Uterus (tissue), 4 donors: ENCODE results near the gene STAB1. TPM values are rescaled to one million over a fixed set of nuclear protein-coding genes. Genes with fewer than 3 reads are reported as not detected.

Source experiments
- DNase-seq, 2 donors: peaks; one replicate each; pipeline ENCODE4 v3.0.0-alpha.2; 2019 to 2020
- H3K27ac ChIP-seq, 2 donors: fragments of 200-600 bp; sonication (generic); 1 replicate in 1 of 2; 2 replicates in 1 of 2; pipeline ENCODE4 v1.5.1; 2016 to 2018
- H3K27me3 ChIP-seq, 2 donors: fragments of 200-600 bp; sonication (generic); one replicate each; pipeline ENCODE4 v1.5.1; 2018 to 2019; ENCODE audit warnings: control low read depth in 1 of 2
- H3K36me3 ChIP-seq, 2 donors: fragments of 200-600 bp; sonication (generic); one replicate each; pipeline ENCODE4 v1.5.1; 2019; ENCODE audit warnings: control low read depth in 1 of 2
- H3K4me1 ChIP-seq, 2 donors: fragments of 200-600 bp; sonication (generic); one replicate each; pipeline ENCODE4 v1.5.1; 2018 to 2019; ENCODE audit warnings: control low read depth in 1 of 2
- H3K4me3 ChIP-seq, 2 donors: fragments of 200-600 bp; sonication (generic); 1 replicate in 1 of 2; 2 replicates in 1 of 2; pipeline ENCODE4 v1.5.1; 2018 to 2019; ENCODE audit warnings: mild to moderate bottlenecking in 1 of 2
- H3K9me3 ChIP-seq, 2 donors: fragments of 200-600 bp; sonication (generic); one replicate each; pipeline ENCODE4 v1.5.1; 2019; ENCODE audit warnings: control low read depth in 1 of 2
- POLR2A ChIP-seq, 2 donors: fragments of 450-650 bp; IDR thresholded peaks; one replicate each; pipeline ENCODE4 v1.6.1; 2016; ENCODE audit warnings: antibody characterized with exemption in 2 of 2, mild to moderate bottlenecking in 1 of 2, moderate library complexity in 1 of 2
- intact Hi-C: fragments of 100-400 bp; cut with DNase I; formaldehyde crosslinking; loops from one replicate; pipeline ENCODE4 v1.15.1; 2023; ENCODE audit warnings: low total_unique reads
- total RNA-seq, 4 donors: library from RNA; depleted of rRNA in 3 of 4; stranded (reverse); fragments of >200 nt in 3 of 4; gene quantifications; one replicate each; pipeline versions ENCODE4 v1.1.0 to v1.2.4, GENCODE V29; 2014 to 2023
- TF ChIP-seq, protein P1 (sequence below), 4 experiments: fragments of 200-600 bp in 2 of 4; fragments of 450-650 bp in 2 of 4; sonication (generic) in 2 of 4; IDR thresholded peaks; one replicate each; pipeline ENCODE4 v1.5.1; 2016 to 2019; ENCODE audit warnings: antibody characterized with exemption in 4 of 4, mild to moderate bottlenecking in 2 of 4, moderate library complexity in 1 of 4
- donor health status: DM: yes; HTN: yes; CAD: no.

STAB1 gene
- total RNA-seq, 4 donors from 2014 or later: 55.3 to 216 (median 78.2) TPM

DNA sequence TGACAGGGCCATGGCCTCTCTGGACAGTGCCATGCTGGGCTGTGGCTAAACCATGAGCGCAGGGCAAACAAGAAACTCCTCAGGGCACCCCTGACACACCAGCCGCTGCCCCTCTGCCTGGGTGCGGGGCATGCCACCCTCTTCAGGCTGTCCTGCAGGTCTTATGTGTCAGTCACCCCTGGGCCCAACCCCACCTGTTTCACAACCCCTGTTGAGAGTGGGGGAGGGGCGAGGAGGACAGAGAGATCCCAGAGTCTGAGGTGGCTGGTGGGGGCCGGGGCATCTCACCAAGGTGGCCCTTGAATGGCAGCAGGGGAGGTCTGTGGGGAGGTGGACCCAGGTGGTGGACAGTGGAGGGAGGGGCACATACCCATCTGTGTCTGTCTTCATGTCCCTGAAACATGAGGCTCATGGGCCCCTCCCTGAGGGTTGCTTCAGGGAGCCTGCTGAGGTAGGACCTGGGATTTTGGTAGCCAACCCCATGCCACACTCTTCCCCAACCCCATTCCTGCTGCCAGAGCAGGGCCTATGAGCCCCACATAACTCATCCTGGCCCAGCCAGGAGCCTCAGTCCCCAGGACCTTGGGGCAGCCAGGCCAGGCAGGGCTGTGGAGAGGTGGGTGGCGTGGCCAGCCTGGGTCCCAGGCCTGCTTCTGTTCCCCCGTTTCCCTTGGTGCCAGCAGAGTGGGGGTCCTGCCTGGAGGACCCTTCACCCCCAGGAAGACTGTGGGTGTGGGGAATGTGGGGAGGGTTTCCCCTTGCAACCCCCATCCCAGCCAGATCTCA lies 1.7 kb upstream of the STAB1 start:
- Histone ChIP-seq H3K4me1 (no peaks in the 10 kb centered on the region), H3K27me3 (no peaks in the 10 kb centered on the region), H3K27ac (no peak overlapping the region), H3K36me3 (no peaks in the 10 kb centered on the region), H3K4me3 (no peak overlapping the region), H3K9me3 (no peaks in the 10 kb centered on the region)
- intact Hi-C loops: no loop called here
- peak in 1 of 2 donors; percentile 45 for DNase-seq
- no peak for TF ChIP-seq POLR2A (IDR thresholded peaks at IDR 0.05)
- TF ChIP-seq, protein P1, sequence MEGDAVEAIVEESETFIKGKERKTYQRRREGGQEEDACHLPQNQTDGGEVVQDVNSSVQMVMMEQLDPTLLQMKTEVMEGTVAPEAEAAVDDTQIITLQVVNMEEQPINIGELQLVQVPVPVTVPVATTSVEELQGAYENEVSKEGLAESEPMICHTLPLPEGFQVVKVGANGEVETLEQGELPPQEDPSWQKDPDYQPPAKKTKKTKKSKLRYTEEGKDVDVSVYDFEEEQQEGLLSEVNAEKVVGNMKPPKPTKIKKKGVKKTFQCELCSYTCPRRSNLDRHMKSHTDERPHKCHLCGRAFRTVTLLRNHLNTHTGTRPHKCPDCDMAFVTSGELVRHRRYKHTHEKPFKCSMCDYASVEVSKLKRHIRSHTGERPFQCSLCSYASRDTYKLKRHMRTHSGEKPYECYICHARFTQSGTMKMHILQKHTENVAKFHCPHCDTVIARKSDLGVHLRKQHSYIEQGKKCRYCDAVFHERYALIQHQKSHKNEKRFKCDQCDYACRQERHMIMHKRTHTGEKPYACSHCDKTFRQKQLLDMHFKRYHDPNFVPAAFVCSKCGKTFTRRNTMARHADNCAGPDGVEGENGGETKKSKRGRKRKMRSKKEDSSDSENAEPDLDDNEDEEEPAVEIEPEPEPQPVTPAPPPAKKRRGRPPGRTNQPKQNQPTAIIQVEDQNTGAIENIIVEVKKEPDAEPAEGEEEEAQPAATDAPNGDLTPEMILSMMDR (IDR thresholded peaks at IDR 0.05): no peak

DNA sequence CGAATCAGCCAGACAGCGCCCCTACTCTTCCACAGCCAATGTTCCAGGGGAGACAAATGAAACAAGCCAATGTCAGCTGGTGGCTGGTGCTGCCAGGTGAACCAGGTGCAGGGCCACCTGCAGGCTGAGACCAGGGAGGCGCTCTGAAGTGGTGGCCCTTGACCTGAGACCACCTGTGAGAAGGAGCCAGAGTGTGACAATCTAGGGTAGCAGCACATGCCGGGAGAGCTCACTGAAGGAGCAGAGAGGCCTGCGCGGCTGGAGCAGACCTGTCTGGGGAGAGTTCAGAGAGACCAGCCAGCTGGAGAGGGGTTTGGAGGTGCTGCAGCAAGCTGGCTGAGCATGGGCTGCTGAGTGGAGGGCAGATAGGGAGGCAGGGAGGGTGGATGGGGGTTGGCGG lies 693 bp upstream of the STAB1 start:
- H3K4me1 ChIP-seq: no peaks in the 10 kb centered on the region
- H3K36me3 ChIP-seq: no peaks in the 10 kb centered on the region
- H3K9me3 ChIP-seq: no peaks in the 10 kb centered on the region
- peak overlapping the region in 1 of 2 donors; percentile 61 for H3K27ac ChIP-seq
- intact Hi-C loops: no loop called here
- no peaks in the 10 kb centered on the region for H3K27me3 ChIP-seq
- TF ChIP-seq, protein P1 (IDR thresholded peaks at IDR 0.05): no peak
- TF ChIP-seq POLR2A (IDR thresholded peaks at IDR 0.05): no peak
- no peak overlapping the region for H3K4me3 ChIP-seq
- no peak for DNase-seq

DNA sequence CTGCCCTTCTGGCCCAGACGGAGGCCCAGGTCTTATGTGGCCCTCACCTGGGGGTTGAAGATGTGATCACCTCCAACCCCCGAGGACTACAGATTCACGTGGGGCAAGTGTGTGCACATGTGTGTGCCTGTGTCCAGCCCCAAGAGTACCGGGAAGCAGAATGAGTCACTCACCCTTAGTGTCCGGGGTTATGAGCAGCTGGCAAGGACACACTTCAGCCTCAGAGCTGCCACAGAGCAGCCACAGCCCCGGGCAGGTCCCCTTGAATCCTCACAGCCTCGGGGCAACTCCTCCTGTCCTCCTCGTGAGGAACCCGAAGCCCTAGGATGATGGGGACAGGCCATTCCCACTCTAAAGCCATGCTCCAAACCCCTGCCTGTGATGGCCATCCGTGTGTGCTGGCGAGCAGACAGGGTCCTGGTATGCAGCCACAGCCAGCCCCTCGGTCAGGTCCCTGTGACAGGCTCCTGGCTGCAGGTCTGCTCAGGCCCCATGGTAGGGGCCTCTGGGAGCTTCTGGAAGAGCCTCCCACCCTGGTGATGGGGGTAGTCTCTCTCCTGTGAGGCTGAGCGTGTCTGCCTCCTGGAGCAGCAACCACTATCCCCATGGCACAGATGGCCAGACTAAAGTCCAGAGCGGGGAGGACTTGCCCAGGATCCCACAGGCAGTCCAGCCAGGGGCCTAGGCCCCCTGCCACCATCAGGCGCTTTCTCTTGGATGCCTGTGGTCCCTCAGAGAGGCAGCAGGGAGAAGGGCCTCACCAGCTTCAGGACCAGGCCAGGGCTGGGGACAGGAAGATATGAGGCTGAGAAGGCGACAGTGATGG lies 852 bp downstream of the STAB1 start:
- H3K27me3 ChIP-seq: no peaks in the 10 kb centered on the region
- peak overlapping the region; percentile 29 to 61 for H3K27ac ChIP-seq
- no peaks in the 10 kb centered on the region for H3K36me3 ChIP-seq
- no peaks in the 10 kb centered on the region for H3K9me3 ChIP-seq
- no peaks in the 10 kb centered on the region for H3K4me1 ChIP-seq
- peak overlapping the region in 1 of 2 donors; percentile 1 for H3K4me3 ChIP-seq
- intact Hi-C loops: no loop called here
- no peak for TF ChIP-seq POLR2A (IDR thresholded peaks at IDR 0.05)
- TF ChIP-seq, protein P1 (IDR thresholded peaks at IDR 0.05): no peak
- DNase-seq: peak in 1 of 2 donors; percentile 47

DNA sequence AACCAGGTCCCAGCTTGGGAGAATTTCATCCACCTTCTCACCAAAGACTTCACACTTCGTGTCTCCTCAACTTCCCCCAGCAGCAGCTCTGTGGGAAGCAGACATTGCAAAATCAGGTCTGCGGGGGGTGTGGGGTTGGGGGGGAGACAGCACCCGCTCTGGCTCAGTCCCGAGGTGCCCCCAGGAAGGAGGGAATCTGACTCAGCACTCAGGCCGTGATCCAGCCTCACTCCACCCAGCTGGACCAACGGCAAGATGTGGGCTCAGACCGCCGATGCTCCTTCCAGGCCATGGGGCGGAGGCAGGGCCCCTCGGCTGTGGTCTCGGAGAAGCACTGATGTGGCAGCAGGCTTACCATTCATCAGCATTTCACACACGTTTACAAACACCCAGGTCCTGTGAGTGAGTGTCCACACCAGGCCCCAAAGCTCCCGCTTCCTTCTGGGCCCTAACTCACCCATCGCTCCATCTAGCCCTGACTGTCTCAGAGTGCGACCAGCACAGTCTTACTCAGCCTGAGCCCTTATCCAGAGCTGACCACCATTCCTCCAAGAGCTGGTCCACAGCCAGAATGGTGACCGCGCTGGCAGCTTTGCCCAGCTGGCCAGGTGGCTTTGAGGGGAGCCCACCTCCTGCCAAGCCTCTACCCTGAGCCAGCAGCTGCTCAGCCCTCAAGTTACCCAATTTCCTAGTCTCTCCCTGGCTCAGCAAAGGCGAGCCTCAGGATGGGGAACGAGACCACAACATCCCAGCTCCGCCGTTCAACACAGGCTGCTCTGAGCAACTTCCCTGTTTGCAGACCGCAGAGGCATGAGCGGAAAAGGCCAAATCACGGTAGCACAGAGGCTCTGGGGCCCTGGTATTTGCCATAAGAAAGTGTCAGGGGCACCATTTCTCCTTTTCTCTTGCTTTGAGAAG lies 3.3 kb downstream of the STAB1 start:
- intact Hi-C loops: no loop called here
- Histone ChIP-seq H3K4me1 (no peaks in the 10 kb centered on the region), H3K4me3 (no peak overlapping the region)

More for the DNA sequence above, 3.3 kb downstream of the STAB1 start:
- DNase-seq: peak in 1 of 2 donors; percentile 65
- TF ChIP-seq, protein P1 (IDR thresholded peaks at IDR 0.05): no peak
- no peaks in the 10 kb centered on the region for H3K9me3 ChIP-seq
- H3K27ac ChIP-seq: no peak overlapping the region
- no peaks in the 10 kb centered on the region for H3K27me3 ChIP-seq
- H3K36me3 ChIP-seq: no peaks in the 10 kb centered on the region
